ENCODE measurements around the gene GPANK1. TPM values are rescaled to one million over a fixed set of nuclear protein-coding genes. Genes with fewer than 3 reads are reported as not detected.

The GPANK1 gene
- total and polyA plus RNA-seq, 9 of the 15 experiments (the other 6 are each of a cell fraction or from before 2014, with no cell fraction given) = 32.2 to 111 (median 46.3) TPM

GRCh38 chr6:31624070-31624469, 40.7 kb downstream of the GPANK1 start (continued):
- TF ChIP-seq RBFOX2 (IDR thresholded peaks at IDR 0.05; ENCODE audit: low read depth, low read length) = peak; percentile 31; the same call in 1 of the 2 replicates

- no peak for ATAC-seq
- POLR2A ChIA-PET = interaction anchor here (0.6 to 12.4 kb wide), 18 partner anchors 10 to 1349 kb away, joined by 3 to 274 read pairs (median 4); partner anchors contain the start of genes BAG6, C6orf47, DDX39B and NFKBIL1
- Histone ChIP-seq H3K9ac (ENCODE audit: insufficient read depth in 1 of 2, low read depth in 2 of 2, low read length in 2 of 2) (peak overlapping the region; percentile 64 to 98; a peak in 3 of 4 replicates), H2AFZ (ENCODE audit: low read depth, low read length) (no peak overlapping the region), H3K4me3 (peak overlapping the region; percentile 96; the same call in 1 of the 2 replicates), H4K20me1 (replicated peaks; ENCODE audit: control insufficient read depth, insufficient read depth, low read length) (peaks cover 25% of the 10 kb centered on the region; the same call in 1 of the 2 replicates), H3K27me3 (ENCODE audit: control insufficient read depth in 2 of 2, insufficient read depth in 2 of 2, low read length in 2 of 2) (no peaks in the 10 kb centered on the region), H3K9me1 (ENCODE audit: control insufficient read depth, insufficient read depth, low read length) (peaks cover 12% of the 10 kb centered on the region), H3K36me3 (ENCODE audit: control insufficient read depth, insufficient read depth, low read length) (peaks cover 68% of the 10 kb centered on the region), H3K27ac (ENCODE audit: extremely low read depth, low read depth, low read length) (peak overlapping the region; percentile 98; the same call in 2 of the 3 replicates), H3K79me2 (ENCODE audit: control insufficient read depth, insufficient read depth, low read length) (peaks cover 69% of the 10 kb centered on the region), H3K9me3 (replicated peaks; ENCODE audit: control insufficient read depth, insufficient read depth, low read depth, low read length) (no peaks in the 10 kb centered on the region), H3K4me2 (ENCODE audit: insufficient read depth, low read length) (peak overlapping the region; percentile 99), H3K4me1 (replicated peaks in 1 of 2; ENCODE audit: control insufficient read depth in 2 of 2, insufficient read depth in 2 of 2, low read length in 2 of 2) (peaks cover 13 to 27% of the 10 kb centered on the region in 2 experiments)
- WGBS (ENCODE audit: insufficient coverage, low coverage, missing lambda C conversion rate) = 79% methylated on average over 10 of the region's 10 CpGs
- BruUV-seq (replicated peaks) = no TSS peak
- TF ChIP-seq SP1 (CRISPR knock-in tag; IDR thresholded peaks at IDR 0.05) (0 out of 2 replicates have a peak, but pooled peaks have one; percentile 23), GABPB1 (CRISPR knock-in tag; IDR thresholded peaks at IDR 0.05) (0 out of 2 replicates have a peak, but pooled peaks have one; percentile 18), ETV5 (CRISPR knock-in tag; IDR thresholded peaks at IDR 0.05; ENCODE audit: low read depth) (no peak), NR2F6 (CRISPR knock-in tag; IDR thresholded peaks at IDR 0.05) (no peak), POLR2G (IDR thresholded peaks at IDR 0.05; ENCODE audit: low read depth, low read length) (0 out of 2 replicates have a peak, but pooled peaks have one; percentile 25), RBFOX2 (IDR thresholded peaks at IDR 0.05; ENCODE audit: low read depth, low read length) (peak; percentile 54), BHLHE40 (IDR thresholded peaks at IDR 0.05; ENCODE audit: low read length) (peak; percentile 68)
- in situ Hi-C loops (cut with MboI) = no loop called here
- intact Hi-C loops (cut with micrococcal nuclease) = no loop called here
- FAIRE-seq = no peak
- DNase-seq (ENCODE audit: extremely low read depth in 1 of 4, low spot score in 3 of 4) = no peak
- CTCF ChIA-PET (ENCODE audit: low intra/inter-chr PET ratio) = no interaction called here
These were observed 42.1 kb downstream of the GPANK1 start for GRCh38 chr6:31622684-31623091.
